Stimulated activated CD4-positive, alpha-beta T cell treated with anti-CD3 and anti-CD28 coated beads, Interleukin-4, amount 100 ng/mL, for 1 hour (primary cell): ENCODE data around the gene PRICKLE3.
"Not testable (repeated sequence)": the region's sequence is repeated elsewhere in the genome, so short reads cannot be mapped to it uniquely, and the experiment has no call there.

ENCODE experiments used
- DNase-seq: peaks from one replicate; pipeline ENCODE4 v3.0.0-alpha.2; 2020

Gene PRICKLE3

DNA sequence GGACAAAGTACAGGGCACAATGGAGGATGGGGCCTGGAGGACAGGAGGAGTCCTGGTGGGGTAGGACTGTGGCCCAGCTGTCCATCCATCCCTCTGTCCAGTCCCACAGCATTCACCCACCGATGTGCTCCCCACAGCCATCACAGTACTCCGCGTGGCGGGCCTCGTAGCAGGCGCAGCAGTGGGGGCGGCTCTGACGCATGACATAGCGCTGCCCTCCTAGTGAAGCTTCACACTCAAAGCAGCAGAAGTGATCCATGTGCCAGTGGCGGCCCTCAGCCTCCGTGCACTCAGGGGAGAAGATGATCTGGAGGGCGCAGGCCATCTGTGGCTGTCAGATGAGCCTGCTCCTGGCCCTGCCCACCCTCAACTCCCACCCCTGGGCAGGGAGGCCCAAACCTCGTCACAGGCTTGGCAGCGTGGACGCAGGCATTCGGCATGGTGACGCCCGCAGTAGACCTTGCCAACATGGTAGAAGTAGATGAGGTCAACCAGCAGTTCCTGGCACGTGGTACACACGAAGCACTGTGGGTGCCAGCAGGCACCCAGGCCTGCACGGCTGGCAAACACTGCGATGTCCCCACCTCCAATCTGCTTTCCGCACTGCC is 8.2 kb downstream of the PRICKLE3 start:
- no peak for DNase-seq

DNA sequence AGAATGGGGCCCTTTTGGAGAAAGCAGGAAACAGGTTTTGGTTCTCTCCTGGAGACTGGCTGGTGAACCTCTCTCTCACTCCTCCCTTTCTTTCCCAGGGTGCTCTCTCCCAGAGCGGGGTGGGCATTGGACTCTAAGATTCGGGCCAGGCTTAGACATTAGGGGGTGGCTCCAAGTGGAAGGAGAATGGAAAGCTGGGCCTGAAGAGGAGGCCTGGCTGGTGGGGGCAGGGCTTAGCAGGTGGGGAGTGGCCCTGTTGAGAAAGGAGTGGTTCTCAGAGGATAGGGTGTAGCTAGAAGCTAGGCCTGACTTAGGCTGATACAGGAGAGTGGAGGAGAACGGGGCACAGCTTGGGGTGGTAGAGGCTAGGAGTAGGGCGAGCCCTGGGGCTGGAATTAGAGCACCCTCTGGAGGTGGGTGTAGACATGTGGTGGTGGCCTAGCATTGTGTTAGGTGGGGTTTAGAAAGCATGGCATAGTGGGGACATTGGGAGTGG is 8.8 kb downstream of the PRICKLE3 start:
- no peak for DNase-seq

DNA sequence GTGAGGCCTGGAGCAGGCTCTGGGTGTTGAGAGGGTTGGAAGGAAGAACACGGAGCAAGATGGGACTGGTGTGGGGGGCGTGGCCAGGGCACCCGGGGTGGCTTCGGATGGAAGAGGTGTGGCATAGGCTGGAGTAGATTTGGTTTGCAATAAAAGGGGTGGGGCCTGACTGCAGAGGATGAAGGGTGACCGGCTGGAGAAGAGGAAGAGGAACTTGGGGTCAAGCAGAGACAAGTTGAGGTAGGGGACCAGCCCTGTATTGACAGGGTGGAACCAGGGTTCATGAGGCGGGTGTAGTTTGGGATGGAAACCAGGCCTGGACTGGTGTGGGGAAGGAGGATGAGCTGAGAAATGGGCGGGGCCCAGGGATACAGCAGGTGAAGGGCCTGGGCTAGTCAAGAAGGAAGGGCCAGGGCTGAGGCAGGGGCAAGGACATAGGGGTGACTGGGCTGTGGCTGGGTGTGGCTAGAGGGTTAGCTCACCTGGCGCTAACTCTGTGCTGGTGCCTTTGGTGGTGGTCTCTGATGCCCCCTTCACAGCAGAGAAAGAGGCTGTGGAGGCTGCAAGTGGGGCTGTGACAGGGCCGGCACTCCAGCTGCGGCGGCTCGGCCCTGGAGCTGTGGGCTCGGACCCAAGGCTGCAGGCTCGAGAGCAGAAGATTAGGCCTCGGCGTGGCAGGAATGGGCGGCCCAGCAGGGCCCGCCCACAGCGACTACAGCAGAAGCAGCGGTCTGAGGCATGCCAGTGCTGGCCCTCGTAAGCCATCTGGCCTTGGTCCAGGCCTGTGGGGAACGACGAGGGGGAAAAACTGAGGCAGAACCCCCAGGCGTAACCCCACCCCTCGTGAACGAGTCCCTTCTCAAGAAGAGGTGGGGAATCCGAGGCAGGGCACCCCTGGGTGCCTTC is 9.5 kb downstream of the PRICKLE3 start:
- DNase-seq: no peak

DNA sequence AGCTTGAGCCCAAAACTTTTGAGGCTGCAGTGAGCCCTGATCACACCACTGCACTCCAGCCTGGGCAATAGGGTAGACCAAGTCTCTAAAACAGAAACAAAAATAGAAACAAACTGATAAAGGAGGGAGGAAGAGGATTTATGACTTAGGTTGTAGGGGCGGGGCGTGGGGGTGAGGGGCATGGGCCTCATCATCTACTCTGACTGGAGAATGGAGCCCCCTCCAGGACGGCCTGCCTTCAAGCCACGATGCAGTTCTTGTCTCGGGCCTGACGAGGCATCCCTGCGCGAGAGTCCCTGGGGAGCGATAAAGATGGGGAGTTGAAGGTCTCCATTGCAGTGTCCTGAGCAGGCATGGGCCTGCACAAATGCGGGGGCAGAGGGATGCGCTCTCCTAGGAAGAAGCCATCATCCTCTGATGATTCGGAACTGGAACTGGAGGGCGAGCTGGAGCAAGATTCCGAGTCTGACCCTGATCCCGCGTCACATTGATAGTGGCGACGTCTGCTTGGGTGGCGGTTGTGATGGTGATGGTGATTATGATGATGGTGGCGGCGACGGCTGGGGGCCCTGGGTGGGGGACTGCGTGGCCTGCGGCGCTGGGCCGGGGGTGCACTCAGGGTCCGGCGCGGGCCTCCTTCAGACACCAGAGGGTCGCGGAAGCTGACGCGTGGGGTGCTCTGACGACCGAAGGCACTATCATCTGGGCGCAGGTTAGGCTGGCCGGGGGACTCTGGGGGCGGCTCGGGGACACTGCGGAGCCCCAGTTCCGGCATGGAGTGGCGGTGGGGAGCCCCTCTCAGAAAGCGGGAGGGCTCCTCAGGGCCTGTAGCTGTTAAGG is 10.5 kb downstream of the PRICKLE3 start:
- DNase-seq: no peak

DNA sequence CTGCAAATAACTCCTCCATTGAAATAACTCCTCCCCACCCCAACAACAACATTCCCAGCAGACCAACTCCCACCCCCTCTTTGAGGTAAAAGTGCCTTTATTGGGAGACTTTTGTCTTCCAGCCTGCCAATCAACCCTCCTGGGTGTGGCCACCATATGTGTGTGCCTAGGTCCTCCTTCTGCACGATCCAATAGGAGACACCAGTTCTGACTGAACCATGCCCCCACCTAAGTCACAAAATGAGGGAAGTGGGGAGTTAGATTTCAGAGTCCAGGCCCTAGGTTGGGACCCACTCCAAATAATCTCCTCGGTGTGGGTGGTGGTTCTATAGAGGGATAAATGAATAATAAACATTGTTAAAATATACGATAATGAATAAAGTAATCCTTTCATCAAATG is 11.4 kb downstream of the PRICKLE3 start:
- DNase-seq: no peak

DNA sequence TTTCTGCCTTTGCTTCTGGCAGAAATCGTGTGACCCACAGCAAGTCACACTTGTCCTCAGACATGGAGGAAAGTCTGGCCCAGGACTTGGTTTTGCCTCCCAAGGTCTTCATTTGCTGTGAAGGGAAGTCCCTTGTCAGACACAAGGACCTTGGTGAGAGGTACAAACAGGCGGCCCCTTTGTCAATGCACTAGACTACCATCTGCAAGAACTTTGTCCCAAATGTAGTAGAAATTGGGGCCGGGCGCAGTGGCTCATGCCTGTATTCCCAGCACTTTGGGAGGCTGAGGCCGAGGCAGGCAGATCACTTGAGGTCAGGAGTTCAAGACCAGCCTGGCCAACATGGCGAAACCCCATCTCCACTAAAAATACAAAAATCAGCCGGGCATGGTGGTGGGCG is 12.6 kb downstream of the PRICKLE3 start:
- not testable (repeated sequence) for DNase-seq

DNA sequence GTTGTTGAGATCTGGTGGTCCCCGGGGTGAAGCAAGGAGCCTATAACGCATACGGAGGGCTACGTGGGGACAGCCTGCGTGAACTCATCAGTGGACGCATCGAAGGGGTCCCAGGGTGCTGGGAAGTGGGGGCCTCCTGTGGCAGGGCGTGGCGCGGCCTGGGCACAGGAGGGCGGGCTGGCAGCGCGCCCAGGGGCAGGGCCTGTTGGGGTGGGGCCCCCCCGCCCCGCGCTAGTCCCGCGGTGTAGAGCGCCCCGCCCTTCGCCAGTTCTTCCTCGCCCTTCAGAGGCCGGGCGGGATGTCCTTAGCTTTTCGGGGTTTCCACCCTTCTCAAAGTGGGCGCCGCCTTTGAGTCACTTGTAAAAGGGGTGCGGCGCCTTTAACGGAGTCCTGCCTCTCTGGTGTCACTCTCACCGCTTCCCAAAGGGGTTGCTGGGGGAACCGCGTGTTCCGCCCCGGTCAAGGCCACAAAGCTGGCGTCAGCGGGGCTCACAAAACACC is 13.8 kb downstream of the PRICKLE3 start:
- DNase-seq: peak; percentile 63

DNA sequence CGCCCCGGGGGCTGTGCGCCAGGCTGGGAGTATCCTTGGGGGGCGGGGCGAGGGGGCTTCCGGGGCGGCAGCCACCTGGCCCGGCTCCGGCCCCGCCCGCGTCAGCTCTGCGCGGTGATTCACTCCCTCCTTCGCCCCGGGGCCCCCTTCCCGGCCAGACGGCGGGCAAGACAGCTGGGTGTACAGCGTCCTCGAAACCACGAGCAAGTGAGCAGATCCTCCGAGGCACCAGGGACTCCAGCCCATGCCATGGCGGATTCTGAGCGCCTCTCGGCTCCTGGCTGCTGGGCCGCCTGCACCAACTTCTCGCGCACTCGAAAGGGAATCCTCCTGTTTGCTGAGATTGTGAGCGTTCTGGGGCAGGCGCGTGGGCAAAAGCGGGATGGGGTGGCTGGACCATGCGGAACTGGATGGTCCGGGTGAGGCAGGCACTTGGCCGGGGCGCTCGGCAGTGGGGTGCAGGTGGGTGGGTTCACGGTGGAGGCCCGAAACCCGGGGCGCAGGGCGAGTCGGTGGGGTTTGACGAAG is 14.4 kb downstream of the PRICKLE3 start, which contains the start of gene PLP2:
Gene PLP2, plus strand, starts transcription at position 147 of the 528 bp plus-strand sequence. Its CDS starts 103 bp downstream, at position 250.
- DNase-seq: peak; percentile 71

DNA sequence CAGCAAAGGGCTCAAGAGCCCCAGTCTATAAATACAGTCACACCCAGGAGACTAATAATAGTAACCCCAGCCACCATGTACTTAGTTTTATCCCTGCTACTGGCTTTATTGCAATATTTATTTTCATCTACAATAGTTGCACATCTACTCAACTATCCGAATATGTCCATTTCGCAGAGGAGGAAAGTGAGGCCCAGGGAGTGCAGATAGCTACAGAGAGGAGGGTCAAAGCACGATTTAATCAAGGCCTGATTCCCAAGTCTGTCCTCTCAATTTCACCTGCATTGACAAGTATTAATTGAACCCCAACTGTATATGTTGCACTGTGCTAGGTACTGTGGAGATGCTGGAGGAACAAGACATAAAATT is 18.4 kb downstream of the PRICKLE3 start:
- no peak for DNase-seq

DNA sequence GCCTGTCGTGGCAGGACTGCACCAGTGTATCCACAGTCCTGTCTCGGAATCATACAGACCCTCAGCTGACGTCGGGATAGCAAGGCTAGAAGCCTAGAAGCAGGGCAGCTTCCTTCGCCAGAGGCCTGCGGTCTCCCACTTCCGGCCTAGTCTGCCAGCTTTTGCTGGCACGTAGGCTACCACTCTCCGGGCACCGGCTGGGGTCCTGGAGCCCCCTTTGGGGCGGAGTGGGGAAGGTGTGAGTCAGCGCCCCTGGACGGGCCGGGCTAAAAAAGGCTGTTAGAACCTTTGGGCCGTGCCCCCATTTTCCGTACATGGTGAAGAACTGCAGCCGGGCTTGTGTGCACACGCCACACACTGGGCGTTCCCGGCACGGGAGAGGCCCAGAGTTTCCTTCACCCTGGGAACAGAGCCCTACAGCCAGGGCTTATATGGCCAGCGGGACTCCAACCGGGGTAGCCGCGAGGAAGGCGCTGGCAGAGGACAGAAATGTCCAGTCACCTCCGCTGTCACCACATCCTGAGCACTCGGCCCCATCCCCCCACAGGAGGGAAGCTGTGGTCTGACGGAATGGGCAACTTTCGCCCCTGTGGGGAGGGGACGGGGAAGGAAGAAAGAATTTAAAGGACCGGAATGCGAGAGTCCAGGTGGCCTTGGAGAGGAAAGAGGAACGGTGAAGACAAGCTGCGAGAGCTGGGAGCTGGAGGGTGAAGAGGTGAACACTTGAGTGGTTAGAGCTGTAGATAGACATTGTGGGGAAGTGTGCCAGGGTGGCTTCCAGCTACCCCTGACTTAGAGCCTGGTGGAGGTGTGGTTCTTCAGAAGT is 19.0 kb downstream of the PRICKLE3 start:
- DNase-seq: peak; percentile 51

DNA sequence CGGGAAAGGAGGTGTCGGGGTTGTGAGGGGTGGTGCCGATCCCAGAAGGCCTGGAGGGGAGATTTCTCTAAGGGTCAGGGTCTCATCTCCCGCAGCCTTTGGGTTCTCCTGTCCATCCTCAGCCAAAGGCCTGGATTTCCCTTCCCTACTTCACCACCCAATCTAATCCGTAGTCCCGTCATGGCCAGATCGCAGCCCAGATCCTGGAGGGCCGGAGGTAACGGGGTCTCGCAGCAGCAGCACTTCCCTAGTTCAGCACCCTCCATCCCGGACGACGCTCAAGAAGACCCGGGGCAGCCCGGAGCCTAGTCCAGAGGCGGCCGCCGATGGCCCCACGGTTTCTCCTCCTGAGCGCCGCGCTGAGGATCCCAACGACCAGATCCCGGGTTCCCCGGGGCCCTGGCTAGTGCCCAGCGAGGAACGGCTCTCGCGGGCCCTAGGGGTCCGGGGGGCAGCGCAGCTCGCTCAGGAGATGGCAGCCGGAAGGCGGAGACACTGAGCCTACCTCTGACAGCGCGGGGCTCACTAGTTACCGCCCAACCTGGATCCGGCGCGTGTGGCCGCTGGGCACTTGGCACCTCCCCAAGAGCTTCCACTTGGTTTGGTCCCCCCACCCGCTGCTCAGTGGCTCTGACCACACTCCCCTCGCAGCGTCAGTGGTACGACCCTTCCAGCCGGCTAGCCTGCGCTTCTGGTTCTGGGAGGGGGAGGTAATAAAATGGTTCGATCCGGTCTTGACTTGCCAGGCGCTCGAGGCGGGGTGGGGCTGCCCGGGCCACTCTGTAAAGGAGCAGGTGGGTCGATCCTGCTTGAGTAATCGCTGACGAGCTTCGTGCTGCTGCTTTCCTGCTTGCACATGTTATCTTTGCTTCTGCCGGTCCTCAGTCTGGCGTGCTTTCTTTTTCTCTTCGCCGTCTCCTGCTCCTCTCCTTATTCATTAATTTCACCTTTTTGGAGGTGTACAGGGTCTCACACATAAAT is 20.0 kb downstream of the PRICKLE3 start:
- DNase-seq: peak; percentile 66

DNA sequence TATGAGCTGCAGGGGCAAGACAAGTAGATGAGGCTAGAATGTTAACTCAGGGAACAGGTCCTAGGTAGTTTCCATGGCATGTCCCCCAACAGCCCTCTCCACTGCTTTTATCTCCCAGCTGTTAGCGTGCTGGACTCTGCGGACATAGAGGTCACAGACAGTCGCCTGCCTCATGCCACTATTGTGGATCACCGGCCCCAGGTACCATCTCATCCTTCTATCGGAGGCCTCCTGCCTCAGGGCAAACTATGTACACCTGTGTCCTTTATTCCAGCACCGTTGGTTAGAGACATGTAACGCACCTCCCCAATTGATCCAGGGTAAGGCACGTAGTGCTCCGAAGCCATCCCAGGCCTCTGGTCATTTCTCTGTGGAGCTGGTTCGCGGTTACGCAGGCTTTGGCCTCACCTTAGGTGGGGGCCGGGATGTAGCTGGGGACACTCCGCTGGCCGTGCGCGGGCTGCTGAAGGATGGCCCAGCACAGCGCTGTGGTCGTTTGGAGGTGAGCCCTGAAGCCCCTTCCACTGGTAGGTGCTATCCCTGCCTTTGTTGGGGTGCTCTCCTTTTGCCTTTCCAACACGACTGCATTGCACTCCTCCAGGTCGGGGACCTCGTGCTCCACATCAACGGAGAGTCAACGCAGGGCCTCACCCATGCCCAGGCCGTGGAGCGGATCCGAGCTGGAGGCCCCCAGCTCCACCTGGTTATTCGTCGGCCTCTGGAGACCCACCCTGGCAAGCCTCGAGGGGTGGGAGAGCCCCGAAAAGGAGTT is 21.4 kb downstream of the PRICKLE3 start:
- no peak for DNase-seq

DNA sequence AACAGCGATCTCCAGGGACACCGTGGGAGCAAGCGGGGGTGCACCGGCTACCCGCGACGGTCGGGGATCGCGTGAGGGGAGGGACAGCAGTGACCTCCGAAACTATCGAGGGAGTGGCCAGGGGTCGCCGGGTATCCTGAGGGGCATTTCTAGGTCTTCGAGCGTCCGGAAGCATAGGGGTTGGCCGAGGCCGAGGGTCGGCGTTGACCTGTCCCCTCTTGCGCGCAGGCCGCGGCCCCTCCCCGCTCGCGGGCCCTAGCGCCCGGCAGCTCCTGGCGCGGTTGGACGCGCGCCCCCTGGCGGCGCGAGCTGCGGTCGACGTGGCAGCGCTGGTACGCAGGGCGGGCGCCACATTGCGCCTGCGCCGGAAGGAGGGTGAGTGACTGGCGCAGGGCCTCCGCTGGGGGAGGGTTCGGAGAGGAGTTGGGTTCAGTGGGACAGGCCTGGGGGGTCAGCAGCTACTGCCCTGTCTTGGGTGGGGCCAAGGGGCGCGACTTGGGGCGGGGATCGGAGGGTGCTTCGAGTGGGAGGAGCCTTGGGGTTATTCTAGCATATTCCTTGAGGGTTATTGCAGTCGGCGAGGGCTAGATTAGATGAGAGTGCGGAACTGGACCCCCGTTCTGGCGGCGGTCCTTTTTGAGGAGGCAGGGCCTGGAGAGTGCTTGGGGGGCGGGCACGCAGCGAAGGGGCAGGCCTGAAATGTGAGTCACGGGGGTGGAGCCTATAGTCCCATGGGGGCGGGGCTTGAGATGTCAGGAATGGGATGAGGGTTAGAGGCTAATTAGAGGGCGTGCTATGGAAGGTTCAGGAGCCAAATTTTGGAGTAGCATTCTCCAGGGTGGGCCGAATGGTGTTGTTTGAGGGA is 22.4 kb downstream of the PRICKLE3 start:
- peak; percentile 78 for DNase-seq

DNA sequence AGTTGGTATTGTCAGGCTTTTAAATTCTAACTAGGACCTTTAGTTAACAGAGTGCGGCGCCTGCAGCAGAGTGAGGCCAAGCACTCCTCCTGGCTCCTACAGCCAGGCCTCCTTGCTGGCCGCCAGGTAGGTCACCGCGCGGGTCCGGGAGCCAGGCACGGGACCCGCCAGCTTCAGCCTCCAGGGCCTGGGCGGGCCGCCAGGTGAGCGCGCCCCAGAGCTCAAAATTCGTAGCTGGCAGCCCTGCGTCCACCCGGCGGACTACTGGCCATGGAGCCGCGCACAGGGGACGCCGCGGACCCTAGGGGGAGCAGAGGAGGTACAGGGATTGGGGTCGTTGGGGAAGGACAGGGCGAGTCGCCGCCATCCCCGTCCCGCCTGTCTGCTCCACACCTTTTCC is 23.6 kb downstream of the PRICKLE3 start, which contains the start of gene MAGIX:
Gene MAGIX, plus strand, starts transcription at position 139 of the 400 bp plus-strand sequence. Its CDS starts 132 bp downstream, at position 271.
- DNase-seq: no peak

DNA sequence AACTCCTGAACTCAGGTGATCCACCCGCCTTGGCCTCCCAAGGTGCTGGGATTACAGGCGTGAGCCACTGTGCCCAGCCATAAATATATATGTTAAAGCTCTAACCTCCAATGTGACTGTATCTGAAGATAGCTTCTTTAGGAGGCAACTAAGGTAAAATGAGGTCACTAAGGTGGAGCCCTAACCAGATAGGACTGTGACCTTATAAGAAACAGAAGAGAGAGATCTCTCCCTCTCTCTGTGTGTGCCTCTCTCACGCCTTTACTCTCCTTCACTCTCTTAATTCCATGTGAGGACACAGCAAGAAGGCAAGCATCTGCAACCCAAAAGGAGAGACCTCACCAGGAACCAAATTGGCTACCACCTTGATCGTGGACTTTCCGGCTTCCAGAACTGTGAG is 24.5 kb downstream of the PRICKLE3 start:
- no peak for DNase-seq

DNA sequence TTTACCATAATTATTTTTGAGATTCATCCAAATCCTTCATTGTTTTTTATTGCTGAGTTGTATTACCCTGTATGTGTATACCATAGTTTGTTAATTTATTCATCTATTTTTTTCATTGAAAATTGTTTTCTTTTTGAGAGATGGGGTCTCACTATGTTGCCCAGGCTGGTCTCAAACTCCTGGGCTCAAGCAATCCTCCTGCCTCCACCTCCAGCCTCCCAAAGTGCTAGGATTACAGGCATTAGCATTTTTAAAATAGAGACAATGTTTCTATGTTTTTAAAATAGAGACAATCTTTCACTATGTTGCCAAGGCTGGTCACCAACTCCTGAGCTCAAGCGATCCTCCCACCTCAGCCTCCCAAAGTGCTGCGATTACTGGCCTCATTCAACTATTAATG is 25.3 kb downstream of the PRICKLE3 start:
- DNase-seq: no peak

DNA sequence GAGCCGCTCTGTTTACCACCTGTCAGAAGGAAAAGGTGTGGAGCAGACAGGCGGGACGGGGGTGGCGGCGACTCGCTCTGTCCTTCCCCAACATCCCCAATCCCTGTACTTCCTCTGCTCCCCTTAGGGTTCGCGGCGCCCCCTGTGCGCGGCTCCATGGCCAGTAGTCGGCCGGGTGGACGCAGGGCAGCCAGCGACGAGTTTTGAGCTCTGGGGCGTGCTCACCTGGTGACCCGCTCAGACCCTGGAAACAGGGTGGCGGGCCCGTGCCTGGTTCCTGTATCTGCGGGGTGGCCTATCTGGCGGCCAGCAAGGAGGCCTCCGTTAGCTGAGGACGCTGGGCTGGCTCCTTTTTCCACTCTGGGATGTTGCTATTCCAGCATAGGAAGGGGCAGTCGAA is 29.0 kb downstream of the PRICKLE3 start:
- DNase-seq: no peak
